ENCODE data around the gene PDHX.

PDHX gene

GRCh38 chr11:34938611-34939010 is 22.2 kb downstream of the PDHX start:
- Histone ChIP-seq H3K9me3 (ENCODE audit: control insufficient read depth, low read length) (no peaks in the 10 kb centered on the region), H3K9ac (ENCODE audit: low read length) (no peak overlapping the region), H3K4me3 (ENCODE audit: low read length) (no peak overlapping the region), H3K36me3 (ENCODE audit: control insufficient read depth, insufficient read depth, low read length) (no peaks in the 10 kb centered on the region), H3K4me1 (ENCODE audit: control insufficient read depth, insufficient read depth, low read length) (no peaks in the 10 kb centered on the region), H3K27me3 (ENCODE audit: control insufficient read depth, insufficient read depth, low read length) (no peaks in the 10 kb centered on the region)

GRCh38 chr11:34940026-34940677 is 23.7 kb downstream of the PDHX start:
- Histone ChIP-seq H3K36me3 (ENCODE audit: control insufficient read depth, insufficient read depth, low read length) (no peaks in the 10 kb centered on the region), H3K9ac (ENCODE audit: low read length) (no peak overlapping the region), H3K27me3 (ENCODE audit: control insufficient read depth, insufficient read depth, low read length) (no peaks in the 10 kb centered on the region), H3K4me1 (ENCODE audit: control insufficient read depth, insufficient read depth, low read length) (no peaks in the 10 kb centered on the region), H3K9me3 (ENCODE audit: control insufficient read depth, low read length) (no peaks in the 10 kb centered on the region), H3K4me3 (ENCODE audit: low read length) (no peak overlapping the region)

DNA sequence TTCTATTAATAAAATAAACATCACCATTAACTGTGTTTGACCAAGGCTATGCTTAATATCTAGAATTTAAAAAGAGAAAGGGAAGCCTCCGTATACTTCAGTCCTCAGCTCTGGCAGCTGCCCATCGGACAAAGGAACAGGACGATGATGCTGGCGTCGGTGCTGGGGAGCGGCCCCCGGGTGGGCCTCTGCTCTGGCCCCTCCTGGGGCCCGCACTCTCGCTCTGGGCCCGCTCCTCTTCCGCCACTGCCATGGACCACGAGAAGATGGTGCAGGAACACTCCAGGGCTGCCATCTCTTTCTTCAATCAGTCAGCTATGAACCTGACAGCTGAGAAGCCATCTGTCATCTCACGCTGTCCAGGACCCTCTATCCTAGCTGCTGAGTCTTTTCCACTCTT is 25.3 kb downstream of the PDHX start:
- H3K27me3 ChIP-seq (ENCODE audit: control insufficient read depth, insufficient read depth, low read length) = no peaks in the 10 kb centered on the region
- no peak overlapping the region for H3K4me3 ChIP-seq (ENCODE audit: low read length)
- no peak overlapping the region for H3K9ac ChIP-seq (ENCODE audit: low read length)
- no peaks in the 10 kb centered on the region for H3K9me3 ChIP-seq (ENCODE audit: control insufficient read depth, low read length)
- H3K4me1 ChIP-seq (ENCODE audit: control insufficient read depth, insufficient read depth, low read length) = no peaks in the 10 kb centered on the region
- no peaks in the 10 kb centered on the region for H3K36me3 ChIP-seq (ENCODE audit: control insufficient read depth, insufficient read depth, low read length)

- Histone ChIP-seq H3K27me3 (ENCODE audit: control insufficient read depth, insufficient read depth, low read length) (no peaks in the 10 kb centered on the region), H3K36me3 (ENCODE audit: control insufficient read depth, insufficient read depth, low read length) (no peaks in the 10 kb centered on the region), H3K4me1 (ENCODE audit: control insufficient read depth, insufficient read depth, low read length) (no peaks in the 10 kb centered on the region), H3K4me3 (ENCODE audit: low read length) (no peak overlapping the region), H3K9me3 (ENCODE audit: control insufficient read depth, low read length) (no peaks in the 10 kb centered on the region), H3K9ac (ENCODE audit: low read length) (no peak overlapping the region)
These were observed 28.3 kb downstream of the PDHX start for GRCh38 chr11:34944692-34945091.

DNA sequence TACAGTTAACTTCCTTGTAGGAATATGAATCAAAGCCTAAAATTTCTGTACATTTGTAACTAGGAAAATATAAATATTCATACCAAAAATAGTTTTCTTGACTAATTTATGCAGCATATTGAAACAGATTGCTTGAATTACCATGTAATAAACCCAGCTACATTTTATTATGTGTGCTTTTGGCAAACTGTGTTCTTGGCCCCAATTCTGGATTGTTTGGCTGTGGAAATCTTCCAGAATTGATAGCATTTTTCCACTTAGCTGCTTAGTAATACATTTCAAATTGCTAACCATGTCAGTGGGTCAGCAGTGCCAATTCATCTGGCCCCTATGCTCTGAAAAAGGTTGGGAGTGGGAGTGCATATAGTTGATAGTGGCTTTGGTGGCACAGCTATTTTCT is 32.3 kb downstream of the PDHX start:
- Histone ChIP-seq H3K9me3 (ENCODE audit: control insufficient read depth, low read length) (no peaks in the 10 kb centered on the region), H3K27me3 (ENCODE audit: control insufficient read depth, insufficient read depth, low read length) (no peaks in the 10 kb centered on the region), H3K36me3 (ENCODE audit: control insufficient read depth, insufficient read depth, low read length) (no peaks in the 10 kb centered on the region), H3K9ac (ENCODE audit: low read length) (no peak overlapping the region), H3K4me1 (ENCODE audit: control insufficient read depth, insufficient read depth, low read length) (no peaks in the 10 kb centered on the region), H3K4me3 (ENCODE audit: low read length) (no peak overlapping the region)

DNA sequence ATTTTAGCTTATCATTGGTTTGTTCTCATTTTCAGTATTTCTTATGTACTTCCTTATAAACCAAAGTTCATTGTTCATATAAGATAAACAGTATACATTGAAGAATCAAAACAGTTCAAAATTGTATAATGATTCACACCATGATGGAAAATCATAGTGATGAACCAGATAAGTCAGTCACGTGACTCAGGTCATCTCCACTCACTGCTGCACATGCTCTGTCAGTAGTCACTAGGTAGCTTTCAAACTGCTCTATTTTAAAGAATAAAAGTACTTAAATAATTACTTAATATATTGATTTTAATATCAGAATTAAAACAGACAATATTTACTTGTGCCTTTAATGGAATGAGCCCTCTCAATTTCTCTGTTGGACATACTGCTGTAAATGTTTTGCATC is 37.5 kb downstream of the PDHX start:
- Histone ChIP-seq H3K9me3 (ENCODE audit: control insufficient read depth, low read length) (no peaks in the 10 kb centered on the region), H3K27me3 (ENCODE audit: control insufficient read depth, insufficient read depth, low read length) (no peaks in the 10 kb centered on the region), H3K4me1 (ENCODE audit: control insufficient read depth, insufficient read depth, low read length) (no peaks in the 10 kb centered on the region), H3K4me3 (ENCODE audit: low read length) (no peak overlapping the region), H3K36me3 (ENCODE audit: control insufficient read depth, insufficient read depth, low read length) (no peaks in the 10 kb centered on the region), H3K9ac (ENCODE audit: low read length) (no peak overlapping the region)

DNA sequence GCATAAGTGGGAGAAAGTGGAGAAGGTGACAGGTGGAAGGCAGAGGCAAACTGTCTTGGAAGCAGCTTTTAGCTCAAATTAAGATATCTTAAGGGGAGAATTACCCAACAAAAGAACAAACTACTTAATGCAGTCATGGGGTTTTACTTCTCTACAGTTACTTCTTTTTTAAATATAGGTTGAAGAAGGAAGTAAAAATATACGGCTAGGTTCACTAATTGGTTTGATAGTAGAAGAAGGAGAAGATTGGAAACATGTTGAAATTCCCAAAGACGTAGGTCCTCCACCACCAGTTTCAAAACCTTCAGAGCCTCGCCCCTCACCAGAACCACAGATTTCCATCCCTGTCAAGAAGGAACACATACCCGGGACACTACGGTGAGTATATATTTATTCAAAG is 40.8 kb downstream of the PDHX start:
- Histone ChIP-seq H3K36me3 (ENCODE audit: control insufficient read depth, insufficient read depth, low read length) (no peaks in the 10 kb centered on the region), H3K9me3 (ENCODE audit: control insufficient read depth, low read length) (no peaks in the 10 kb centered on the region), H3K4me1 (ENCODE audit: control insufficient read depth, insufficient read depth, low read length) (no peaks in the 10 kb centered on the region), H3K27me3 (ENCODE audit: control insufficient read depth, insufficient read depth, low read length) (no peaks in the 10 kb centered on the region), H3K4me3 (ENCODE audit: low read length) (no peak overlapping the region), H3K9ac (ENCODE audit: low read length) (no peak overlapping the region)

DNA sequence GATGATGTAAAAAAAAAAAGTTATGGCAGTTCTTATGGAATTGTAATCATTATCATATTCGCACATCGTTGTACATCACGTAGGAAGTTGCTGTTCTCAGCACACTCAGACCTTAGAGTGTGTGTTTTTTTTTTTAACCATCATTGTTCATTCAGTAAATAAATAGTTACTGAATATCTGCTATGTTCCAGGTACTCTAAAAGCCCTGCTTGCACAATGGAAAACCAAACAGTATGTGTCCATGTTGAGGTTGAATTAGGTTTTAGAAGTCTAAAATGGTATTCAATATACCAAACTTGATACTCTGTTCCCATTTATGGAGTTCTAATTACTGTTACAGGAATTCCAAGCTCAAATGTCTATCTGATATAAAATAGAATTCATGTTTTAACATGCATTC is 41.2 kb downstream of the PDHX start:
- no peaks in the 10 kb centered on the region for H3K9me3 ChIP-seq (ENCODE audit: control insufficient read depth, low read length)
- no peaks in the 10 kb centered on the region for H3K36me3 ChIP-seq (ENCODE audit: control insufficient read depth, insufficient read depth, low read length)
- no peaks in the 10 kb centered on the region for H3K4me1 ChIP-seq (ENCODE audit: control insufficient read depth, insufficient read depth, low read length)
- no peak overlapping the region for H3K4me3 ChIP-seq (ENCODE audit: low read length)
- H3K27me3 ChIP-seq (ENCODE audit: control insufficient read depth, insufficient read depth, low read length) = no peaks in the 10 kb centered on the region
- H3K9ac ChIP-seq (ENCODE audit: low read length) = no peak overlapping the region

DNA sequence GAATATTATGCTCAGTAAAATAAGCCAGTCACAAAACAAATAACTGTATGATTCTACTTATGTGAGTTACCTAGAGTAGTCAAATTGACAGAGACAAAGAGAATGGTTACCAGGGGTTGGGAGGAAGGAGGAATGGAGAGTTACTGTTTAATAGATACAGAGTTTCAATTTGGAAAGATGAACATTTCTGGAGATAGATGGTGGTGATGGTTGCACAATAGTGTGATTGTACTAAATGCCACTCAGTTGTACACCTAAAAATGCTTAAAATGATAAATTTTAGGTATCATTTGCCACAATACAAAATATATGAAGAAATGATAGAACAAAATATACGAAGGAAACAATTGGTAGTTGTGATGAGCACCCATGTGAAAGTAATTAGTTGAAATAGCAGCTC is 43.4 kb downstream of the PDHX start:
- Histone ChIP-seq H3K4me1 (ENCODE audit: control insufficient read depth, insufficient read depth, low read length) (no peaks in the 10 kb centered on the region), H3K9me3 (ENCODE audit: control insufficient read depth, low read length) (no peaks in the 10 kb centered on the region), H3K9ac (ENCODE audit: low read length) (no peak overlapping the region), H3K36me3 (ENCODE audit: control insufficient read depth, insufficient read depth, low read length) (no peaks in the 10 kb centered on the region), H3K4me3 (ENCODE audit: low read length) (no peak overlapping the region), H3K27me3 (ENCODE audit: control insufficient read depth, insufficient read depth, low read length) (no peaks in the 10 kb centered on the region)

DNA sequence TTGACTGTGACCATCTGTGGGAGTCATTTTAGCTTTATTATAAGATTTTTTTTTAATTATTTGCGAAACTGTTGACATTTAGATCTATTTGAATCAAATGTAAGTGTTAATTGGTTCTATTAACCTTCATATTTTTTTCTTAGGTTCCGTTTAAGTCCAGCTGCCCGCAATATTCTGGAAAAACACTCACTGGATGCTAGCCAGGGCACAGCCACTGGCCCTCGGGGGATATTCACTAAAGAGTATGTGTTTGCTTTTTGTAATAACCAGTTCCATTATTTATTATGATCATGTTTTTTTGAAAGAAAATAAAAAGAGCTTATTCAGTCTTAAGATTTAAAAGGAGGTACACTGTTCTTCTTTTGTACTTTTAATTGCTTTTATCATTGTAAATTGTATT is 43.9 kb downstream of the PDHX start:
- no peaks in the 10 kb centered on the region for H3K27me3 ChIP-seq (ENCODE audit: control insufficient read depth, insufficient read depth, low read length)
- H3K4me3 ChIP-seq (ENCODE audit: low read length) = no peak overlapping the region
- no peaks in the 10 kb centered on the region for H3K9me3 ChIP-seq (ENCODE audit: control insufficient read depth, low read length)
- H3K36me3 ChIP-seq (ENCODE audit: control insufficient read depth, insufficient read depth, low read length) = no peaks in the 10 kb centered on the region
- H3K4me1 ChIP-seq (ENCODE audit: control insufficient read depth, insufficient read depth, low read length) = no peaks in the 10 kb centered on the region
- H3K9ac ChIP-seq (ENCODE audit: low read length) = no peak overlapping the region

- Histone ChIP-seq H3K36me3 (ENCODE audit: control insufficient read depth, insufficient read depth, low read length) (no peaks in the 10 kb centered on the region), H3K9ac (ENCODE audit: low read length) (no peak overlapping the region), H3K4me1 (ENCODE audit: control insufficient read depth, insufficient read depth, low read length) (no peaks in the 10 kb centered on the region), H3K9me3 (ENCODE audit: control insufficient read depth, low read length) (no peaks in the 10 kb centered on the region), H3K27me3 (ENCODE audit: control insufficient read depth, insufficient read depth, low read length) (no peaks in the 10 kb centered on the region), H3K4me3 (ENCODE audit: low read length) (no peak overlapping the region)
These were observed 45.6 kb downstream of the PDHX start for GRCh38 chr11:34962034-34962433.

DNA sequence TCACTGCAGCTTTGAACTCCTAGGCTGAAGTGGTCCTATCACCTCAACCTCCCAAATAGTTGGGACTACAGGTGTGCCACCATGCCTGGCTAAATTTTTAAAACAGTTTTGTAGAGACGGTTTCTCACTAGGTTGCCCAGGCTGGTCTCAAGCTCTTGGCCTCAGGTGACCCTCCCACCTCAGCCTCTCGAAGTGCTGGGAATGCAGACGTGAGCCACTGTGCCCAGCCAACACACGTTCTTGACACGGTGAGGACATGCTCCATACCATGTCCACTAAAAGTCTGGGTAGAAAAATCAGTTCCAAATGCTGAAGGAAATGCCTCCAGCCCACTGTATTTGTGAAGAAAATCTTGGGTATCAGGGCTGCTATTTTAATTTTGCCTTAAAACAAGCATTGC is 46.9 kb downstream of the PDHX start:
- Histone ChIP-seq H3K4me1 (ENCODE audit: control insufficient read depth, insufficient read depth, low read length) (no peaks in the 10 kb centered on the region), H3K36me3 (ENCODE audit: control insufficient read depth, insufficient read depth, low read length) (no peaks in the 10 kb centered on the region), H3K9me3 (ENCODE audit: control insufficient read depth, low read length) (no peaks in the 10 kb centered on the region), H3K27me3 (ENCODE audit: control insufficient read depth, insufficient read depth, low read length) (no peaks in the 10 kb centered on the region), H3K9ac (ENCODE audit: low read length) (no peak overlapping the region), H3K4me3 (ENCODE audit: low read length) (no peak overlapping the region)
